Naive B cell (primary cell): ENCODE data around the gene SMARCC2. TPM values are rescaled to one million over a fixed set of nuclear protein-coding genes. Genes with fewer than 3 reads are reported as not detected.

Experiments used
- ATAC-seq, 2 donors: fragments of 150-1000 bp; cut with Tn5 transposase; 2 replicates each; pipeline ENCODE4 v1.10.0; 2021; ENCODE audit warnings: low read depth in 2 of 2, mild to moderate bottlenecking in 2 of 2, moderate library complexity in 2 of 2
- DNase-seq: peaks from one replicate; pipeline ENCODE4 v3.0.0; 2022
- H3K27ac Mint-ChIP-seq, 6 donors: one replicate each; pipeline ENCODE4 v1.8.0; 2020 to 2022; ENCODE audit warnings: mild to moderate bottlenecking in 6 of 6, mixed read lengths in 6 of 6, moderate library complexity in 5 of 6, inconsistent platforms in 2 of 6
- H3K27me3 Mint-ChIP-seq, 3 donors: one replicate each; pipeline ENCODE4 v1.8.0; 2021 to 2022; ENCODE audit warnings: mixed read lengths in 3 of 3, mild to moderate bottlenecking in 1 of 3
- H3K36me3 Mint-ChIP-seq, 2 donors: one replicate each; pipeline ENCODE4 v1.8.0; 2020 to 2022; ENCODE audit warnings: mixed read lengths in 2 of 2, inconsistent platforms in 1 of 2, mild to moderate bottlenecking in 1 of 2
- H3K4me1 Mint-ChIP-seq, 3 donors: one replicate each; pipeline ENCODE4 v1.8.0; 2020 to 2022; ENCODE audit warnings: mixed read lengths in 3 of 3, inconsistent platforms in 1 of 3, mild to moderate bottlenecking in 1 of 3, moderate library complexity in 1 of 3
- H3K4me3 Mint-ChIP-seq, 8 donors: one replicate each; pipeline ENCODE4 v1.8.0; 2020 to 2022; ENCODE audit warnings: mild to moderate bottlenecking in 8 of 8, mixed read lengths in 8 of 8, moderate library complexity in 8 of 8, inconsistent platforms in 2 of 8
- H3K9me3 Mint-ChIP-seq, 7 donors: one replicate each; pipeline ENCODE4 v1.8.0; 2020 to 2022; ENCODE audit warnings: mixed read lengths in 7 of 7, mild to moderate bottlenecking in 5 of 7, inconsistent platforms in 2 of 7, moderate library complexity in 1 of 7
- polyA plus RNA-seq, 6 donors: library from polyadenylated mRNA; unstranded; fragments of 300-500 nt; fragmentation: Illumina TruSeq; gene quantifications; one replicate each; pipeline ENCODE4 v1.2.3, GENCODE V29; 2021; ENCODE audit warnings: low read depth in 6 of 6

Gene SMARCC2
- polyA plus RNA-seq, 6 donors from 2014 or later, result 33.3 to 112 (median 64.8) TPM

DNA sequence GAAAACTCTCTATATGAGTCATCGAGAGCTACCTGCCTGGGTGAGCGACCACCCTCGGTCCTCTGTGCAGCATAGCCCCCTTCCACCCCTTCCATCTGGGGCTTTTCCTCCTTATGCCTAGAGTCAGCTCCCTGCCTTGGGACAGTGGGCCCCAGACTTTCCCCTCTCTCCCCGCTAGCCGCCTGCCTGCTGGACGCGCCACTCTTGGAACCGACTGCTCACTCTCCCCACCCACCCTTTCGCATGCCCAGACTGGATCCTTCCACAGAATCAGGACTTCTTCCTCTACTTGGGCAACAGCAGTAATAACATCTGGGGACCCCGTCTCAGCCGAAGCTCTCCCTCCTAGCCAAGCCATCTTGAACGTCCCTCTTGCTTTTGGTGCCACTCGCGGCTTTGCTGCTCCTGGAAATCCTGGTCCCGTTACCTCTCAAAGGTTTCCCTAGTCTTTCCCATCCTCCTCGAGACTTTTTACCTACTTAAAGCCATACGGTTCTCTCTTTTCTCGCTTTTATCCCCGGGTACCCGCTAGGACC is 60.5 kb downstream of the SMARCC2 start:
- DNase-seq (no peak), ATAC-seq (no peak)
- Mint-ChIP-seq H3K9me3 (no peaks in the 10 kb centered on the region), H3K4me1 (peaks cover 57 to 76% (median 69%) of the 10 kb centered on the region in 3 donors), H3K27me3 (no peaks in the 10 kb centered on the region), H3K27ac (peak overlapping the region; percentile 85 to 98 (median 96)), H3K36me3 (peaks cover 0 to 27% of the 10 kb centered on the region in 2 donors), H3K4me3 (peak overlapping the region; percentile 87 to 100 (median 98))

DNA sequence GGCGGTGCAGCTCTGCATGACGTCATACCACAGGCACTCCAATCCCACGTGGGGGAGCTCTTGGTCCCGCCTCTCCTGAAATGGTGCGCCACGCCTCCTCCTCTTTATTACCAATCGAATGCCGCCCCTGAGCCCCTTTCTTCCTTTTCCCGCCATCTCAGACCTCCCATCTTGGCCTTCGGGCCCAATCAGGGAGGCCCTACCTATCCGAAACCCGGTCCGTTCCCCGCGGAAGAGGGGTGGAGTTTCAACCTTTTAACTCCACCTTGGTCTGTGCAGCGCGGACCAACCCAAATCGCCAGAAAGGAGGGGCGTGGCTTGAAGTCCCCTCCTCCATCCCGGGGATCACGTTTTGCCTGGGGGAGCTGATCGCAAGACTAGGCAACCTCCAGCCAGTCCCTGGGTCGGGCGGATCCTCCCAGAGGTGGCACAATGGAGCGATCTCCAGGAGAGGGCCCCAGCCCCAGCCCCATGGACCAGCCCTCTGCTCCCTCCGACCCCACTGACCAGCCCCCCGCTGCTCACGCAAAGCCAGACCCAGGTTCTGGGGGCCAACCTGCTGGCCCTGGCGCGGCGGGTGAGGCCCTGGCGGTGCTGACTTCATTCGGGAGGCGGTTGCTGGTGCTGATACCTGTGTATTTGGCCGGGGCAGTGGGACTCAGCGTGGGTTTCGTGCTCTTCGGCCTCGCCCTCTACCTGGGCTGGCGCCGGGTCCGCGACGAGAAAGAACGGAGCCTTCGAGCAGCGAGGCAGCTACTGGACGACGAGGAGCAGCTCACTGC is 61.2 kb downstream of the SMARCC2 start, which contains the start of gene ESYT1:
Gene ESYT1, plus strand, starts transcription at position 380 of the 782 bp plus-strand sequence. Its CDS starts 53 bp downstream, at position 433.
- Mint-ChIP-seq H3K4me1 (peaks cover 58 to 80% (median 71%) of the 10 kb centered on the region in 3 donors), H3K36me3 (peaks cover 0 to 22% of the 10 kb centered on the region in 2 donors), H3K27me3 (no peaks in the 10 kb centered on the region), H3K4me3 (peak within 1 kb of the TSS; percentile 87 to 100 (median 98)), H3K9me3 (no peaks in the 10 kb centered on the region), H3K27ac (peak within 1 kb of the TSS; percentile 85 to 98 (median 96))
- peak; percentile 85 to 87 for ATAC-seq
- peak; percentile 97 for DNase-seq

DNA sequence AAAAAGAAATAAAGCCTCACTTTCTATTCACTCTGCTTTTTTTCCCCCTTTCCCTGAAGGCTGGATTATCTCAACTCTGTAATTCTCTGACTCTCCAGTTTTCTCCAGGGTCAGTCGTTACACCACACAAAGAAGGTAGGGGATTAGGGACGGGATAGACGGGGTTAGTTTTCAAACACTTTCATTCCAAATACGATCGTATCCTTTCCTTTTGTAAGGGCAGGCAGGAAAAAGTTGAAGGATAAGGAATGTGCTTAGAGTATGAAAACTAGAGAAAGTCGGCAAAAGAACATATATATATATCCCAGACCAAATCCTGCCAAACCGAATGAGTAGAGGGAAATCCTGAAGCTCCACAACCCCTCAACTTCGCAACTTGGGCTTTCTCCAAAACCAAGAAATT is 61.8 kb downstream of the SMARCC2 start:
- H3K9me3 Mint-ChIP-seq, result no peaks in the 10 kb centered on the region
- DNase-seq (no peak), ATAC-seq (no peak)
- peak overlapping the region; percentile 87 to 100 (median 98) for H3K4me3 Mint-ChIP-seq
- H3K27me3 Mint-ChIP-seq, result no peaks in the 10 kb centered on the region
- H3K27ac Mint-ChIP-seq, result peak overlapping the region; percentile 82 to 98 (median 96)
- peaks cover 57 to 80% (median 71%) of the 10 kb centered on the region in 3 donors for H3K4me1 Mint-ChIP-seq
- peaks cover 0 to 18% of the 10 kb centered on the region in 2 donors for H3K36me3 Mint-ChIP-seq

DNA sequence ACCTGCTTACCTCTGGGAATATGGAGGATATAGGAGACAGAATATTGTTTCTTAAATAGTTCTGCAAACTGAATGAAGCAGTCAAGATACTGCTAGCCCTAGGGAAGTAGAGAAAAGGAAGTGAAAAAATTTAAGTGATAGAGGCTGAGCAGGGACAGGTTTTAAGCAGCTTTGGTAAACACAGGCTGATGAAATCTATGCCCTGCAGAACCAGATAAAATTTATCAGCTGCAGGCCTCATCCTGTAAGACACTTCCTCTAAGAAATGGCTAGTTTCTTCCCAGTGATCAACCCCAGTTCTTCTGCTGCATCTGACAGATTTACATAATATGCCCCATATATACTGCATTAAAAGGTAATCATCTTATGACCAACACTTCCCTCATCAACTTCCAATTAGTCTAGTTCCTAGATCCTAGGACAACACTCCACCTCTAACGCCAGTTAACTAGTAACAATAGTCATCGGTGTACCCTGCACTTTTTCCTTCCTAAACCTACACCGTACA is 62.5 kb downstream of the SMARCC2 start:
- Mint-ChIP-seq H3K27ac (peak overlapping the region; percentile 84 to 98 (median 92)), H3K9me3 (no peaks in the 10 kb centered on the region), H3K4me3 (peak overlapping the region; percentile 69 to 100 (median 96)), H3K4me1 (peaks cover 50 to 75% (median 69%) of the 10 kb centered on the region in 3 donors), H3K27me3 (no peaks in the 10 kb centered on the region), H3K36me3 (peaks cover 0 to 11% of the 10 kb centered on the region in 2 donors)
- ATAC-seq, result peak; percentile 23 to 27
- DNase-seq, result peak; percentile 64

DNA sequence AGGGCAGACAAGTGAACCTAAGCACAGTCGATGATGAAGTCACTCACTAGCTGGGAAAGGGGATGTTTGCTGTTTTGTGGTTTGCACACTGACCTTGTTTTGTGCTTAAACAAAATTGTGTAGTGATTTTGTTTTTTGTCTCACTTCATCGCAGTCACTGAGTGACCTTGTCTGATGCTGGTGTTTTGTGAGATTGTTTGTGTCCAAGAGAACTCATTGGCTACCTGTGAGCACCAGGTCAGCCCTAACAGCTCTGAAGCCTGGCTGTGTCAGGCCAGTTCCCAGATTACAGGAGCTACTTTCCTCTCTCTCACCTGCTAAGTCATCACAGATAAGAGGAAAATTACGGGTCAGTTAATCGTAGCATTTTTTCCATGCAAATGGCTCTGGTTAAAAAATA is 65.2 kb downstream of the SMARCC2 start:
- Mint-ChIP-seq H3K36me3 (no peaks in the 10 kb centered on the region), H3K27me3 (no peaks in the 10 kb centered on the region), H3K4me3 (no peak overlapping the region), H3K27ac (peak overlapping the region in 1 of 6 donors; percentile 57), H3K9me3 (no peaks in the 10 kb centered on the region), H3K4me1 (peaks cover 41 to 60% (median 59%) of the 10 kb centered on the region in 3 donors)
- ATAC-seq (no peak), DNase-seq (no peak)

DNA sequence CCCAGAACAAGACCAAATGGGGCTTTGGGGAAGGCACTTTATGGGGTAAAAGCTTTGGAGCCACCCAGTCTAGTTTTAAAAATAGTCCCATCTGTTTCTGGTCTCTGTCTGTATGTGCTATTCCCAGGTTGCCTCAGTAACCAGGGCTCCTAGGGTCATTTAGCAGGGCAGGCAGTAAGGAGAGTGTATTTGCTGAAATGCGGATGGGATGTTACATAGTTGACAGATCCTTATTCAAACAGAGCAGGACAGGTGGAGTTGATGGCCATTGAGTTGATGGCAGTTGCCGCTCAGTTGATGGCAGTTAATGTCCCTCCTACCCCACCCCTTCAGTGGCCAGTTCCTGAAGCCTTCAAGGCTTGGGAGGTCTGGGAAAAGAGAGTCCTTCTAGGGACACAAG is 66.6 kb downstream of the SMARCC2 start:
- no peak overlapping the region for H3K4me3 Mint-ChIP-seq
- H3K9me3 Mint-ChIP-seq, result no peaks in the 10 kb centered on the region
- no peak for DNase-seq
- peaks cover 45 to 64% (median 61%) of the 10 kb centered on the region in 3 donors for H3K4me1 Mint-ChIP-seq
- no peaks in the 10 kb centered on the region for H3K27me3 Mint-ChIP-seq
- H3K36me3 Mint-ChIP-seq, result peaks cover 0 to 4% of the 10 kb centered on the region in 2 donors
- peak overlapping the region in 2 of 6 donors; percentile 50 to 96 for H3K27ac Mint-ChIP-seq
- ATAC-seq, result no peak

DNA sequence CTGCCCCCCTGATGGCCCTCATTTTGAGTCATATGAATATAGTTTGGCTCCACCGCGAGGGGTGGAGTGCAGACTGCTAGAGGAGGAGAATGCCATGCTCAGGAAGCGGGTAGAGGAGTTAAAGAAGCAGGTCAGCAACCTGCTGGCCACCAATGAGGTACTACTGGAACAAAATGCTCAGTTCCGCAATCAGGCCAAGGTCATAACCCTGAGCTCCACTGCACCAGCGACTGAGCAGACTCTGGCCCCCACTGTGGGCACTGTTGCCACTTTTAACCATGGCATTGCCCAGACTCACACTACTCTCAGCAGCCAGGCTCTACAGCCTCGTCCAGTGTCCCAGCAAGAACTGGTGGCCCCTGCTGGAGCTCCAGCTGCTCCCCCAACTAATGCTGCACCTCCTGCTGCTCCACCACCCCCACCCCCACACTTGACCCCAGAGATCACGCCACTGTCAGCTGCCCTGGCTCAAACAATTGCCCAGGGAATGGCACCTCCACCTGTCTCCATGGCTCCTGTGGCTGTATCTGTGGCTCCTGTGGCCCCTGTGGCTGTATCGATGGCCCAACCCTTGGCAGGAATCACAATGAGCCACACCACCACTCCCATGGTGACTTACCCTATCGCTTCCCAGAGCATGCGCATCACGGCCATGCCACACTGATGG is 67.9 kb downstream of the SMARCC2 start:
- DNase-seq (no peak), ATAC-seq (no peak)
- Mint-ChIP-seq H3K4me3 (peak overlapping the region in 2 of 8 donors; percentile 6 to 50), H3K27me3 (no peaks in the 10 kb centered on the region), H3K9me3 (no peaks in the 10 kb centered on the region), H3K36me3 (peaks cover 8 to 15% of the 10 kb centered on the region in 2 donors), H3K4me1 (peaks cover 41 to 64% (median 56%) of the 10 kb centered on the region in 3 donors), H3K27ac (peak overlapping the region in 2 of 6 donors; percentile 50 to 96)

DNA sequence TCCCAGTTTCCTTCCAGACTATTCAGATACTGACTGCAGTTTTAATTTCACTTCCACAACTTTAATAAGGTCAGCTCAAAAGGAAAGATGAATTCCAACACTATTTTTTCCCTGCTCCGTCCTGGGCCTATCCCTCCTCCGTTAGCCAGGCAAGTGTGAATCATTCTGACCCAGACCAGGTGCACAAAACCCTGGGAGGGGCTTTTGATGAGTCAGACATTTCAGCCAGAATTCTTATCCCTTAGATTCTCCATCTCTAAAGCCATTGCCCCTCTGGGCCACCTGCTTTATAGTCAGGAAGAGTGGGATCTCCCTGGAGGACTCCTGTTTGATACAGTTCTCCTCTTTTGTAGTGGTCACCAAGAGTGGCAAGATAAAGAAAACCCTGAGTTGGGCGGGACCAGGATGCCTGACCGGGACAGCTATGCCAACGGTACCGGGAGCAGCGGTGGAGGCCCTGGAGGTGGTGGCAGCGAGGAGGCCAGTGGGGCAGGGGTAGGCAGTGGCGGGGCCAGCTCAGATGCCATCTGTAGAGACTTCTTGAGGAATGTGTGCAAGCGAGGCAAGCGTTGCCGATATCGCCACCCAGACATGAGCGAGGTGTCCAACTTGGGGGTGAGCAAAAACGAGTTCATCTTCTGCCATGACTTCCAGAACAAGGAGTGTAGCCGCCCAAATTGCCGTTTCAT is 69.0 kb downstream of the SMARCC2 start:
- no peak for DNase-seq
- H3K4me3 Mint-ChIP-seq, result peak overlapping the region in 3 of 8 donors; percentile 5 to 90 (median 12)
- H3K27me3 Mint-ChIP-seq, result no peaks in the 10 kb centered on the region
- H3K4me1 Mint-ChIP-seq, result peaks cover 36 to 61% (median 51%) of the 10 kb centered on the region in 3 donors
- ATAC-seq, result no peak
- H3K9me3 Mint-ChIP-seq, result no peaks in the 10 kb centered on the region
- H3K36me3 Mint-ChIP-seq, result peaks cover 9 to 15% of the 10 kb centered on the region in 2 donors
- peak overlapping the region in 4 of 6 donors; percentile 50 to 96 (median 78) for H3K27ac Mint-ChIP-seq

DNA sequence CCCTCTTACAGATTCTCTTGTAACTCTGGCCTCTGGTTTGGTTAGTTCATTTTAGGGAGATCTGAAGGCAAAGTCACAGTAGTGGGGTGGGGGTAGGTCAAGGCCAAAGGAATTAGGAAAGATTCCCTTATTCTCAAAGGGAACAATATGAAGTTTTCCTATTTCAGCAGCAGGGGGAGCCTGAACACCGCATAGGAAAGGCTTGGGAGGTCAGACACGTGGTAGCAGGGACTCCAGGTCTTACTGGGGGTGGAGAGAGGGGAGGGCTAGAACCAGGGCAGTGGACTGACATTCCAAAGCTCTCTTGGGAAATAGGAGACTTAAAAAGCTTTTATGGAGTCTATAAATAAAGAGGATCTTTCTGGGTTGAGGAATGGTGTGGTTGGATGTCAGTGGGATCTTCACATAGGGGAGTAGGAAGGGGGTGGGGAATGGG is 69.9 kb downstream of the SMARCC2 start:
- no peaks in the 10 kb centered on the region for H3K27me3 Mint-ChIP-seq
- H3K4me3 Mint-ChIP-seq, result peak overlapping the region; percentile 89 to 99 (median 95)
- no peaks in the 10 kb centered on the region for H3K9me3 Mint-ChIP-seq
- peaks cover 36 to 57% (median 51%) of the 10 kb centered on the region in 3 donors for H3K4me1 Mint-ChIP-seq
- H3K27ac Mint-ChIP-seq, result peak overlapping the region; percentile 96 to 100 (median 99)
- DNase-seq (peak; percentile 56), ATAC-seq (no peak)
- H3K36me3 Mint-ChIP-seq, result peaks cover 9 to 15% of the 10 kb centered on the region in 2 donors

DNA sequence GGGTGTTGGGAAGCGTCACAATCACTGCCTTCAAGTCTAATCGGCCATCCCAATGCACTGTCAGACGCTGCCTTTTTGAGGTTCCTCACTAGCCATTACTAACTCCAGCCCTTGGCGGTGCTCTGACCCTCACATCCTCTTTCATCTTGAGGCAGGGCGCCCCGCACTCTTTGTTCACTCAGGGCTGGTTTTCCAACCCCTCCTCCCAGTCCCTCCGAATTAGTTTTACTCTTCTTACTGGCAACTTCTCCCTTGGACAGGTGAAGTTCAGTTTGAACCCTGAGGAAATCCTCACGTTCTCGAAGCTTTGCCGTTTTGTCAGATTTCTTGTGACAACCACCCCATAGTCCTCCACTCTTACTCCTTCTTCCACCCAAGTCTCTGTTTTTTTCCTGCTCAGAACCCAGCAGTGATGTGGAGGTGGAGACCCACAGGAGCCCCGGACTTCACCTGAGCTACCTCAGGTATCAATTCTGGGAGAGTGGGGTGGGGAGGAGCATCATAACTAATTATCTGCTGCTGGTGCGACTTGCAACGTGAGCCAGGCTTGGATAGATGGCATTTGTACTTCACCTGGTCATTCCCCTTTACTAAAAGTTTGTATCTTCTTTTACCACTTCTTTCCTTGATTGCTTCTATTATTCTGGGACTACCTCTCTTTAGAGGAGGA is 70.5 kb downstream of the SMARCC2 start:
- Mint-ChIP-seq H3K4me1 (peaks cover 34 to 53% (median 47%) of the 10 kb centered on the region in 3 donors), H3K36me3 (peaks cover 9 to 15% of the 10 kb centered on the region in 2 donors), H3K27me3 (no peaks in the 10 kb centered on the region), H3K4me3 (peak overlapping the region; percentile 89 to 99 (median 95)), H3K27ac (peak overlapping the region; percentile 96 to 100 (median 99)), H3K9me3 (no peaks in the 10 kb centered on the region)
- no peak for DNase-seq
- peak in 1 of 2 donors; percentile 1 for ATAC-seq

DNA sequence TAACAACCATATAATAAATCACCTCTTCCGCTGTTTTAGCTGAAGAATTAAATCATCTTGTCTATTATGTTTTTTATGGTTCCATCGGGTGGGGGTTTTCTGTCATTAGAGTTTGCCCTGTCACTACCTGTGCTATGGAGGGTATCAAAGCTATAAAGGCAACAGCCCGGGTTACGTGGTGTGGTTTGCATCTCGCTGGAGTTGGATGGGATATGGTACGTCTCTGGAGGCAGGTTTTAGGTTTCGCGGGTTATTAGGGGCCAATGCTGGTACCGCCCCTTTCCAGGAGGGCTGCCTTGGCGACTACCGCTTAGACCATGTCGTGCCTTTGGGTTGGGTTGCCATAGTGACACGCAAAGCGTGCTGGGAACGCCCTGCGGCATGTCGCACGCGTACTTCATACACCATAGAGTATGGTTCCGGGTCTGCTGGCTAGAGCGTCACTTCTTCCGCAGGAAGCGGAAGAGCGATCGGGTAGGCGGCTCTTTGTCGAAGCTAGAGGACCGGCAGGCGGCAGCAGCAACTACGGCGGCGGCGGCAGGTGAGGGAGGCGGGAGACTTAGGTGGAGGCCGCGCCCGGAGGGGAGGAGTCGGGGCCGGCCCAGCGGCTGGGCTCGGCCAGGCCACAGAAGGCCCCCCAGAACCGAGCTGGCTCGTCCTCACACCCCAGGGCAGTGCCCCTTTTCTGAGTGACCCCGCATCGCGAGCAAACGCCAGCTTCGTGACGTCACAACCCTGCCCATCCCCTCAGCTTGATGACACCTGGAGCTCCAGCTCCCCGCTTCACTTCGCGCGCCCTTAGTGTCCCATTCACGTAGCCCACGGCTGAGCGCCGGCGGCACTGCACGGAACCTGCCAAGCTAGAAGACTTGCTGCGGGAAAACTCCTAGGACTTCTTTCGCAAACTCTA is 71.2 kb downstream of the SMARCC2 start, which contains the start of gene ZC3H10:
Gene ZC3H10, plus strand, starts transcription at position 489 of the 910 bp plus-strand sequence. CDS start 2,297 bp downstream, outside the sequence.
- H3K4me3 Mint-ChIP-seq, result peak within 1 kb of the TSS; percentile 89 to 99 (median 95)
- peaks cover 9 to 23% of the 10 kb centered on the region in 2 donors for H3K36me3 Mint-ChIP-seq
- no peaks in the 10 kb centered on the region for H3K9me3 Mint-ChIP-seq
- peak; percentile 77 to 81 for ATAC-seq
- no peaks in the 10 kb centered on the region for H3K27me3 Mint-ChIP-seq
- peak; percentile 97 for DNase-seq
- H3K27ac Mint-ChIP-seq, result peak within 1 kb of the TSS; percentile 96 to 100 (median 99)
- peaks cover 32 to 48% (median 43%) of the 10 kb centered on the region in 3 donors for H3K4me1 Mint-ChIP-seq
